Brain microvascular endothelial cell (primary cell): Measurements from ENCODE around the gene FAF2.
"Not testable (repeated sequence)": the region's sequence is repeated elsewhere in the genome, so short reads cannot be mapped to it uniquely, and the experiment has no call there.

ENCODE experiments used
- DNase-seq: peaks from one replicate; pipeline ENCODE4 v3.0.0-alpha.2; 2020
- H3K27ac ChIP-seq: fragments of 250-450 bp; sonication (Bioruptor Pico); 2 replicates; pipeline ENCODE4 v1.5.1; 2020; ENCODE audit warnings: mild to moderate bottlenecking, moderate library complexity
- H3K27me3 ChIP-seq: fragments of 250-450 bp; sonication (Bioruptor Pico); replicated peaks from 2 replicates; pipeline ENCODE4 v1.5.1; 2020; ENCODE audit warnings: mild to moderate bottlenecking
- H3K36me3 ChIP-seq: fragments of 250-450 bp; sonication (Bioruptor Pico); replicated peaks from 2 replicates; pipeline ENCODE4 v1.5.1; 2020; ENCODE audit warnings: mild to moderate bottlenecking
- H3K4me3 ChIP-seq: 2 replicates; pipeline ENCODE4 v1.5.1; 2011; ENCODE audit warnings: low read depth, mild to moderate bottlenecking, control low read depth, low read length, moderate library complexity
- CTCF ChIP-seq: IDR thresholded peaks from 2 replicates; pipeline ENCODE4 v1.5.1; 2011; ENCODE audit warnings: low read depth, mild to moderate bottlenecking, moderate library complexity, low read length, control low read depth, inconsistent platforms; ENCODE audit errors: missing control alignments
- in situ Hi-C: cut with HindIII; loops from 2 replicates; pipeline ENCODE4 v1.10.0; 2017; ENCODE audit warnings: low sequenced_read_pairs, low pct_ligation_motif_present

The FAF2 gene

GRCh38 chr5:176485176-176485575 lies 37.0 kb downstream of the FAF2 start:
- H3K36me3 ChIP-seq = peaks cover 24% of the 10 kb centered on the region
- H3K27ac ChIP-seq = no peak overlapping the region
- H3K4me3 ChIP-seq = no peak overlapping the region
- DNase-seq = no peak
- TF ChIP-seq CTCF = no peak
- in situ Hi-C loops = no loop called here
- H3K27me3 ChIP-seq = no peaks in the 10 kb centered on the region

- in situ Hi-C loops = no loop called here
- no peak overlapping the region for H3K27ac ChIP-seq
- TF ChIP-seq CTCF = no peak
- H3K4me3 ChIP-seq = no peak overlapping the region
- H3K36me3 ChIP-seq = peaks cover 26% of the 10 kb centered on the region
- DNase-seq = no peak
- H3K27me3 ChIP-seq = no peaks in the 10 kb centered on the region
Measured at GRCh38 chr5:176486189-176486757, 38.1 kb downstream of the FAF2 start.

- DNase-seq, H3K27me3 ChIP-seq, in situ Hi-C loops, H3K27ac ChIP-seq, H3K4me3 ChIP-seq: not testable (repeated sequence)
- H3K36me3 ChIP-seq = peaks cover 31% of the 10 kb centered on the region
Measured at GRCh38 chr5:176487160-176487559, 39.0 kb downstream of the FAF2 start.

GRCh38 chr5:176489077-176489476 lies 40.9 kb downstream of the FAF2 start:
- no peak for TF ChIP-seq CTCF
- DNase-seq = no peak
- Histone ChIP-seq H3K27me3 (no peaks in the 10 kb centered on the region), H3K4me3 (no peak overlapping the region), H3K27ac (no peak overlapping the region), H3K36me3 (peaks cover 46% of the 10 kb centered on the region)
- in situ Hi-C loops = no loop called here

GRCh38 chr5:176490301-176490700 lies 42.1 kb downstream of the FAF2 start:
- peaks cover 57% of the 10 kb centered on the region for H3K36me3 ChIP-seq

GRCh38 chr5:176491101-176491502 lies 42.9 kb downstream of the FAF2 start:
- Histone ChIP-seq H3K4me3 (no peak overlapping the region), H3K36me3 (peaks cover 60% of the 10 kb centered on the region), H3K27me3 (no peaks in the 10 kb centered on the region), H3K27ac (no peak overlapping the region)
- no peak for TF ChIP-seq CTCF
- no peak for DNase-seq
- in situ Hi-C loops = no loop called here

More at GRCh38 chr5:176490301-176490700, 42.1 kb downstream of the FAF2 start:
- Histone ChIP-seq H3K4me3 (no peak overlapping the region), H3K27me3 (no peaks in the 10 kb centered on the region), H3K27ac (no peak overlapping the region)
- in situ Hi-C loops = no loop called here
- no peak for TF ChIP-seq CTCF
- DNase-seq = no peak
